Heart right ventricle (tissue), 16 donors: Measurements from ENCODE around the gene MSH5. TPM values are rescaled to one million over a fixed set of nuclear protein-coding genes. Genes with fewer than 3 reads are reported as not detected.
A peak's percentile ranks its signal among the peaks of the same experiment; 100 is the strongest.
"Not testable (repeated sequence)": the region's sequence is repeated elsewhere in the genome, so short reads cannot be mapped to it uniquely, and the experiment has no call there.

Experiments used
- ATAC-seq, 8 donors: fragments of 200-7000 bp; cut with Tn5 transposase; one replicate each; pipeline ENCODE4 v1.9.1; 2020; ENCODE audit warnings: mild to moderate bottlenecking in 8 of 8, moderate library complexity in 8 of 8, moderate number of reproducible peaks in 1 of 8
- DNase-seq, 2 donors: peaks; one replicate each; pipeline ENCODE4 v3.0.0-alpha.2; 2020
- H3K27ac ChIP-seq, 10 donors: fragments of 200-600 bp; sonication (generic) in 2 of 10; one replicate each; pipeline versions ENCODE4 v1.5.0 to v1.8.0; 2020 to 2022; ENCODE audit warnings: mild to moderate bottlenecking in 3 of 10
- H3K27me3 ChIP-seq, 7 donors: fragments of 200-600 bp; one replicate each; pipeline ENCODE4 v1.8.0; 2021 to 2022; ENCODE audit warnings: mild to moderate bottlenecking in 2 of 7
- H3K36me3 ChIP-seq, 9 donors: fragments of 200-600 bp; sonication (generic) in 1 of 9; one replicate each; pipeline versions ENCODE4 v1.5.0 to v1.8.0; 2020 to 2022; ENCODE audit warnings: mild to moderate bottlenecking in 2 of 9
- H3K4me1 ChIP-seq, 9 donors: fragments of 200-600 bp; sonication (generic) in 1 of 9; one replicate each; pipeline versions ENCODE4 v1.5.0 to v1.8.0; 2020 to 2022; ENCODE audit warnings: mild to moderate bottlenecking in 4 of 9
- H3K4me3 ChIP-seq, 10 donors: fragments of 200-600 bp; sonication (generic) in 2 of 10; one replicate each; pipeline versions ENCODE4 v1.5.0 to v1.8.0; 2020 to 2022; ENCODE audit warnings: mild to moderate bottlenecking in 7 of 10, moderate library complexity in 2 of 10
- H3K9me3 ChIP-seq, 11 donors: fragments of 200-600 bp in 10 of 11; sonication (generic) in 2 of 11; one replicate each; pipeline versions ENCODE4 v1.5.0 to v1.8.0; 2013 to 2022; ENCODE audit warnings: mild to moderate bottlenecking in 2 of 11, control low read depth in 1 of 11, moderate library complexity in 1 of 11
- WGBS, 2 donors: extraction: QIAGEN DNeasy Blood & Tissue Kit; methylation state at CpG; one replicate each; pipeline ENCODE4 v1.1.7; 2013; ENCODE audit warnings: inconsistent platforms in 1 of 2; 5-methylcytosine and 5-hydroxymethylcytosine counted together
- intact Hi-C, 10 donors: fragments of 100-400 bp; cut with DNase I; formaldehyde crosslinking; loops; one replicate each; pipeline versions ENCODE4 v1.11.1 to v1.14.2; 2022
- polyA plus RNA-seq, 2 donors: library from polyadenylated mRNA; stranded (reverse); fragments of 200-250 nt; gene quantifications; one replicate each; pipeline ENCODE4 v1.2.3, GENCODE V29; 2013
- total RNA-seq, 10 donors: library from RNA; stranded (reverse); fragmentation: NEBNext Ultra II Directional in 3 of 10; extraction: Animal tissue kit (Norgen Biotek cat#: 25700) in 3 of 10; gene quantifications; one replicate each; pipeline versions ENCODE4 v1.2.1 to v1.2.4, GENCODE V29; 2021 to 2023
- TF ChIP-seq, protein P1 (sequence below), 9 donors: fragments of 200-600 bp; sonication (generic) in 2 of 9; IDR thresholded peaks; one replicate each; pipeline versions ENCODE4 v1.5.0 to v1.8.0; 2021 to 2022; ENCODE audit warnings: antibody characterized with exemption in 9 of 9, mild to moderate bottlenecking in 5 of 9, moderate library complexity in 1 of 9
- donor health status: Arrhythmogenic right ventricular cardiomyopathy.
- donor health status: ischemic (EF 13 %, LVEDD 7.1; RV severe dilation, severe dysfunction).
- donor health status: healthy with polysubstance abuse.
- donor health status: DM: no; HTN: yes; CAD: no.
- donor health status: DM: no; HTN: no; CAD: no.
- donor health status: ischemic (EF 25% LVEDD 6.9; RV normal size, moderate dysfunction).
- donor health status: ischemic (EF 25% LVEDD 5.7; RV mildly dilated, moderate dysfunction).
- donor health status: healthy.
- donor health status: DM: yes; HTN: yes; CAD: no.
- donor health status: Ischemic cardiomyopathy.
- donor health status: ischemic (EF 35%, LVEDD 5.7; RV mildly dilated, moderate dysfunction).
- donor health status: nonischemic (EF 11% LVEDD 7.7; RV severe dilation, severe dysfunction).
- donor health status: DM: yes; HTN: yes; CAD: no.
- donor health status: PGD.
- donor health status: ischemic (EF 29% LVEDD 5.4; RV normal size, mild dysfunction).
- donor health status: nonischemic (EF 23%, LVEDD 6.1; RV moderate dilation, normal function).

The MSH5 gene
- total and polyA plus RNA-seq, 12 donors = 0.89 to 6.1 (median 2.6) TPM

DNA sequence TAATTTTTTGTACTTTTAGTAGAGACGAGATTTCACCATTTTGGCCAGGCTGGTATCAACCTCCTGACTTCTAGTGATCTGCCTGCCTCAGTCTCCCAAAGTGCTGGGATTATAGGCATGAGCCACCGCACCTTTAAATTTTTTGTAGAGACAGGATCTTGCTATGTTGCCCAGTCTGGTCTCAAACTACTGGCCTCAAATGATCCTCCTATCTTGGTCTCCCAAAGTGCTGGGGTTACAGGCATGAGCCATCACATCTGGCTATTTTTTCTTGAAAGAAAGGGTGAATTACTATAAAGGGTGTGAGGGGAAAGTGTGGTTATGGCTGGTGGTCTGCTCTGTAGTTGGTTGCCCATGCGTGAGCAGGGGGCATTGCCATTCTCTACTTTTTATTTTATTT is 31.6 kb upstream of the MSH5 start:
- H3K27me3 ChIP-seq = peaks cover 0 to 5% (median 0%) of the 10 kb centered on the region in 7 donors

DNA sequence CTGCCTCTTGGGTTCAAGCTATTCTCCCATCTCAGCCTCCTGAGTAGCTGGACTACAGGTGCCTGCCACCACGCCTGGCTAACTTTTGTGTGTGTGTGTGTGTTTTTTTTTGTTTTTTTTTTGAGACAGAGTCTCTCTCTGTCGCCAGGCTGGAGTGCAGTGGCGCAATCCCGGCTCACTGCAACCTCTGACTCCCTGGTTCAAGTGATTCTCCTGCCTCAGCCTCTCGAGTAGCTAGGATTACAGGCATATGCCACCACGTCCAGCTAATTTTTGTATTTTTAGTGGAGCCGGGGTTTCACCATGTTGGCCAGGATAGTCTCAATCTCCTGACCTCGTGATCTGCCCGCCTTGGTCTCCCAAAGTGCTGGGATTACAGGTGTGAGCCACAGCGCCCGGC is 30.6 kb upstream of the MSH5 start:
- H3K9me3 ChIP-seq, H3K27ac ChIP-seq, H3K36me3 ChIP-seq, ATAC-seq, intact Hi-C loops, H3K4me1 ChIP-seq, H3K27me3 ChIP-seq, H3K4me3 ChIP-seq, DNase-seq: not testable (repeated sequence)
- WGBS, 2 donors = 91 to 94% methylated on average over 11 of the region's 11 CpGs

More for the DNA sequence above, 31.6 kb upstream of the MSH5 start:
- no peak overlapping the region for H3K4me3 ChIP-seq
- TF ChIP-seq, protein P1, sequence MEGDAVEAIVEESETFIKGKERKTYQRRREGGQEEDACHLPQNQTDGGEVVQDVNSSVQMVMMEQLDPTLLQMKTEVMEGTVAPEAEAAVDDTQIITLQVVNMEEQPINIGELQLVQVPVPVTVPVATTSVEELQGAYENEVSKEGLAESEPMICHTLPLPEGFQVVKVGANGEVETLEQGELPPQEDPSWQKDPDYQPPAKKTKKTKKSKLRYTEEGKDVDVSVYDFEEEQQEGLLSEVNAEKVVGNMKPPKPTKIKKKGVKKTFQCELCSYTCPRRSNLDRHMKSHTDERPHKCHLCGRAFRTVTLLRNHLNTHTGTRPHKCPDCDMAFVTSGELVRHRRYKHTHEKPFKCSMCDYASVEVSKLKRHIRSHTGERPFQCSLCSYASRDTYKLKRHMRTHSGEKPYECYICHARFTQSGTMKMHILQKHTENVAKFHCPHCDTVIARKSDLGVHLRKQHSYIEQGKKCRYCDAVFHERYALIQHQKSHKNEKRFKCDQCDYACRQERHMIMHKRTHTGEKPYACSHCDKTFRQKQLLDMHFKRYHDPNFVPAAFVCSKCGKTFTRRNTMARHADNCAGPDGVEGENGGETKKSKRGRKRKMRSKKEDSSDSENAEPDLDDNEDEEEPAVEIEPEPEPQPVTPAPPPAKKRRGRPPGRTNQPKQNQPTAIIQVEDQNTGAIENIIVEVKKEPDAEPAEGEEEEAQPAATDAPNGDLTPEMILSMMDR (IDR thresholded peaks at IDR 0.05) = no peak
- DNase-seq (no peak), ATAC-seq (no peak)
- no peaks in the 10 kb centered on the region for H3K9me3 ChIP-seq
- intact Hi-C loops = no loop called here
- 94 to 99% methylated on average over 3 of the region's 3 CpGs for WGBS, 2 donors
- H3K27ac ChIP-seq = no peak overlapping the region
- peaks cover 0 to 16% (median 5%) of the 10 kb centered on the region in 9 donors for H3K4me1 ChIP-seq
- H3K36me3 ChIP-seq = no peaks in the 10 kb centered on the region

DNA sequence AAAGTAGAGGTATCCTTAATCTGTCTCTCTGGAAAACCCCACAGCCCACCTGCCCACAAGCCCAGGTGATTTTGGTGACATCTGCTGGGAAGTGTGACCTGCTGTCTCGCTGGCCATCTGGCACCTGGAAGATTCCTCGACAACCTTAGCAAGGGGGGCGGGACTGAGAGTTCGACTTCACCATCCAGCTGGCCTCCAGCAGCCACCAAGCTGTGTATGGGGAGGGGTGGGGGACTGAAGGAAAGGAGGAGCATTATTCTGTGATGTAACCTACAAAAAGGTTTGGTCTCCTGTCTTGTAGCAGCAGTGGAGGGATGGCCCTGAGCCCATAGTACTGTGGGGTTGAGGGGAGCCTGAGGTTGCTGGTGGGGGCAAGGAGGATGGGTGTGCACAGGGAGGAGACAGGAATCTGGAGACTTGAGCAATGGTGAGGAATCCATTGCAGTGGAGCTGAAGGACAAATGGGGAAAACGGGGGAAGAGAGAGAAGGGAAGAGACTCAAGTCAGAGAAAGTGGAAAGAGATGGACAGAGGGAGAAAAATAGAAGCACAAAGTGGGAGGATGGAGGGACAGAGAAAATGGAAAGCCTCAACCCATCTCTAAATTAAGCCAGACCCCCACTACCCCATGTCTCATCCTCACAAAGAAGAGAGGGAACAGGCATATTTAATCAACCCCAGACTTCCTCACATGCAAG is 29.1 kb upstream of the MSH5 start:
- no peaks in the 10 kb centered on the region for H3K9me3 ChIP-seq
- TF ChIP-seq, protein P1 (IDR thresholded peaks at IDR 0.05) = no peak
- no peak overlapping the region for H3K4me3 ChIP-seq
- H3K27ac ChIP-seq = no peak overlapping the region
- DNase-seq = no peak
- no peaks in the 10 kb centered on the region for H3K36me3 ChIP-seq
- peaks cover 0 to 10% (median 0%) of the 10 kb centered on the region in 9 donors for H3K4me1 ChIP-seq
- ATAC-seq = no peak
- WGBS, 2 donors = 54 to 56% methylated on average over 5 of the region's 5 CpGs
- peaks cover 0 to 5% (median 0%) of the 10 kb centered on the region in 7 donors for H3K27me3 ChIP-seq
- intact Hi-C loops = no loop called here

DNA sequence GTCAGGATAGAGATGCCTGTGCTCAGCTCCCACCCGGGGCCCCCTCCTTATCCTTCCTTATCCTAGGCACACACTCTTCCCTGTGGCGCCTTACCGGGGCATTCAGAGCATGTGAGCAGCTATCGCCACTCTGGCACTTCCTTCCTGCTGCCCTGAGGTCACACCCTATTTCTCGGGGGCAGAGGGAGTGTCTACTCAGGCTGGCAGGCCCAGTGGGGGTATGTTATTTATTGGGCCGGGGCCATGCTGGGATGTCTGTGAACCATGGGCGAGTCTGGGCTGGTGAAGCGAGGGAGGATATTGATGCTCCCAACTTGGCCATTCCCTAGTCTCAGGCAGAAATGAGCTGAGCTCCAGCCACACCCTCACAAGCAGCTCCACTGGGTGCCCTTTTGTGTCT is 28.6 kb upstream of the MSH5 start:
- no peak for DNase-seq
- intact Hi-C loops = no loop called here
- 52 to 56% methylated on average over 8 of the region's 8 CpGs for WGBS, 2 donors
- peak in 1 of 8 donors; percentile 9 for ATAC-seq
- no peaks in the 10 kb centered on the region for H3K36me3 ChIP-seq
- H3K27ac ChIP-seq = no peak overlapping the region
- TF ChIP-seq, protein P1 (IDR thresholded peaks at IDR 0.05) = no peak
- H3K27me3 ChIP-seq = peaks cover 0 to 5% (median 0%) of the 10 kb centered on the region in 7 donors
- no peaks in the 10 kb centered on the region for H3K9me3 ChIP-seq
- H3K4me1 ChIP-seq = peaks cover 0 to 10% (median 0%) of the 10 kb centered on the region in 9 donors
- no peak overlapping the region for H3K4me3 ChIP-seq

DNA sequence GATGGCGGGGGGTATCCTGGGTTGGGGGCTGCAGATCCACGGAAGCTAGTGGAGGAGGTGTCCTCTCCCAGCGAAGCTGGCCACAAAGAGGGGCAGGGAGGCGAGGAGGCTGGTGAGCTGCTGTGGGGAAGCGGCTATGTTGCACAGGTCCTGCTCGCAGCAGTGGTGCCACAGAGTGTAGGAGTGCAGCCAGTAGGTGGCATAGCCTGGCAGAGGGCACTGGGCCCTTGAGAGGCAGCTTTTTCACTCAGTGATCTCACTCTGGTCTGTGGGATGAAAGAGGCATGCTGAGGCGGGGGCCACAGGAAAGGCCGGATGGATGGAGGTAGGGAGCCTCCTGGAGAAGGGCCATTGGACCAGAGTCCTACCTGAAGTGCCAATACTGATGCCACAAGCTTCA is 27.5 kb upstream of the MSH5 start:
- WGBS, 2 donors = 81 to 84% methylated on average over 8 of the region's 8 CpGs
- ATAC-seq = peak in 7 of 8 donors; percentile 48 to 75 (median 65)

More for the DNA sequence above, 27.5 kb upstream of the MSH5 start:
- Histone ChIP-seq H3K27ac (no peak overlapping the region), H3K27me3 (peaks cover 0 to 5% (median 0%) of the 10 kb centered on the region in 7 donors), H3K9me3 (no peaks in the 10 kb centered on the region), H3K4me3 (no peak overlapping the region), H3K36me3 (no peaks in the 10 kb centered on the region), H3K4me1 (peaks cover 0 to 10% (median 0%) of the 10 kb centered on the region in 9 donors)
- DNase-seq = peak; percentile 15 to 29
- intact Hi-C loops = no loop called here
- TF ChIP-seq, protein P1 (IDR thresholded peaks at IDR 0.05) = peak in 7 of 9 donors; percentile 17 to 39 (median 24)
